Measurements from ENCODE around the gene PDE6A.

The PDE6A gene

GRCh38 chr5:149871471-149871870, 73.1 kb downstream of the PDE6A start:
- Histone ChIP-seq H3K27me3 (replicated peaks) (no peaks in the 10 kb centered on the region), H3K36me3 (replicated peaks) (no peaks in the 10 kb centered on the region), H3K4me3 (ENCODE audit: low read depth, low read length) (no peak overlapping the region), H3K27ac (no peak overlapping the region)
- in situ Hi-C loops (cut with HindIII; ENCODE audit: low pct_ligation_motif_present, low sequenced_read_pairs) = no loop called here
- DNase-seq = no peak
- no peak for TF ChIP-seq CTCF (IDR thresholded peaks at IDR 0.05; ENCODE audit: low read depth, low read length, missing control alignments)

GRCh38 chr5:149870697-149871096, 73.9 kb downstream of the PDE6A start:
- in situ Hi-C loops (cut with HindIII; ENCODE audit: low pct_ligation_motif_present, low sequenced_read_pairs) = no loop called here
- Histone ChIP-seq H3K27ac (no peak overlapping the region), H3K27me3 (replicated peaks) (no peaks in the 10 kb centered on the region), H3K4me3 (ENCODE audit: low read depth, low read length) (no peak overlapping the region), H3K36me3 (replicated peaks) (no peaks in the 10 kb centered on the region)
- no peak for TF ChIP-seq CTCF (IDR thresholded peaks at IDR 0.05; ENCODE audit: low read depth, low read length, missing control alignments)
- no peak for DNase-seq

GRCh38 chr5:149870232-149870631, 74.4 kb downstream of the PDE6A start:
- TF ChIP-seq CTCF (IDR thresholded peaks at IDR 0.05; ENCODE audit: low read depth, low read length, missing control alignments) = no peak
- Histone ChIP-seq H3K36me3 (replicated peaks) (no peaks in the 10 kb centered on the region), H3K4me3 (ENCODE audit: low read depth, low read length) (no peak overlapping the region), H3K27ac (no peak overlapping the region), H3K27me3 (replicated peaks) (no peaks in the 10 kb centered on the region)
- no peak for DNase-seq
- in situ Hi-C loops (cut with HindIII; ENCODE audit: low pct_ligation_motif_present, low sequenced_read_pairs) = no loop called here

- in situ Hi-C loops (cut with HindIII; ENCODE audit: low pct_ligation_motif_present, low sequenced_read_pairs) = no loop called here
- H3K27ac ChIP-seq = no peak overlapping the region
Measured at GRCh38 chr5:149869411-149869821, 75.2 kb downstream of the PDE6A start.

GRCh38 chr5:149865746-149866145, 78.8 kb downstream of the PDE6A start:
- Histone ChIP-seq H3K27ac (no peak overlapping the region), H3K36me3 (replicated peaks) (no peaks in the 10 kb centered on the region), H3K27me3 (replicated peaks) (no peaks in the 10 kb centered on the region), H3K4me3 (ENCODE audit: low read depth, low read length) (no peak overlapping the region)
- DNase-seq = no peak
- no peak for TF ChIP-seq CTCF (IDR thresholded peaks at IDR 0.05; ENCODE audit: low read depth, low read length, missing control alignments)
- in situ Hi-C loops (cut with HindIII; ENCODE audit: low pct_ligation_motif_present, low sequenced_read_pairs) = no loop called here

More at GRCh38 chr5:149869411-149869821, 75.2 kb downstream of the PDE6A start:
- H3K4me3 ChIP-seq (ENCODE audit: low read depth, low read length) = no peak overlapping the region
- H3K27me3 ChIP-seq (replicated peaks) = no peaks in the 10 kb centered on the region
- DNase-seq = no peak
- TF ChIP-seq CTCF (IDR thresholded peaks at IDR 0.05; ENCODE audit: low read depth, low read length, missing control alignments) = no peak
- no peaks in the 10 kb centered on the region for H3K36me3 ChIP-seq (replicated peaks)

- DNase-seq = no peak
- in situ Hi-C loops (cut with HindIII; ENCODE audit: low pct_ligation_motif_present, low sequenced_read_pairs) = no loop called here
- Histone ChIP-seq H3K27me3 (replicated peaks) (no peaks in the 10 kb centered on the region), H3K4me3 (ENCODE audit: low read depth, low read length) (no peak overlapping the region), H3K36me3 (replicated peaks) (no peaks in the 10 kb centered on the region), H3K27ac (no peak overlapping the region)
- peak; percentile 22 for TF ChIP-seq CTCF (IDR thresholded peaks at IDR 0.05; ENCODE audit: low read depth, low read length, missing control alignments)
Measured at GRCh38 chr5:149863830-149864229, 80.8 kb downstream of the PDE6A start.

Data from brain microvascular endothelial cell (primary cell).